Endothelial cell of umbilical vein (primary cell): Measurements from ENCODE around the gene PHF23. TPM values are rescaled to one million over a fixed set of nuclear protein-coding genes. Genes with fewer than 3 reads are reported as not detected.

Experiments
- microRNA counts: library from miRNA; unstranded; fragments of <30 nt; microRNA quantifications from one replicate; lab custom pipeline; 2016
- microRNA-seq: library from miRNA; unstranded; fragments of <30 nt; microRNA quantifications from one replicate; pipeline ENCODE4 v1.2.0, GENCODE V29; 2021; ENCODE audit warnings: borderline number of aligned reads, borderline replicate concordance
- polyA plus RNA-seq, 4 experiments: library from polyadenylated mRNA; depleted of rRNA in 3 of 4; stranded (reverse) in 3 of 4; unstranded in 1 of 4; fragments of >200 nt; gene quantifications; 2 replicates each; pipeline versions ENCODE4 v1.2.1 to v1.2.3, GENCODE V29; 2011 to 2012; ENCODE audit warnings: missing spikeins in 1 of 4
- small RNA-seq: library from RNA; depleted of rRNA; stranded (forward); fragments of <200 nt; gene quantifications from one replicate; pipeline ENCODE3, GENCODE V24; 2012; ENCODE audit warnings: low replicate concordance, low read depth; ENCODE audit not compliant: insufficient read depth, insufficient read length
- total RNA-seq: library from RNA; stranded (reverse); gene quantifications from 2 replicates; pipeline ENCODE4 v1.2.3, GENCODE V29; 2021

Gene PHF23
- total and polyA plus RNA-seq, 2 donors (not counting 3 experiments of a cell fraction or from before 2014, with no cell fraction given) = 35.6 to 54.7 TPM

MicroRNA genes within 50 kb of the gene (microRNA counts, 767-probe panel; counts per million panel counts)
- microRNA hsa-miR-324-3p (lab: Ali Mortazavi, UCI) (723 counts per million, percentile 96 among the panel's probes with 10 or more counts), microRNA hsa-miR-324-5p (lab: Ali Mortazavi, UCI) (723 counts per million, percentile 96 among the panel's probes with 10 or more counts)

Small RNA genes within 50 kb of the gene (microRNA-seq; reads per million reads assigned to microRNA genes)
- gene MIR324 = 1,403 reads per million, percentile 85 among the genes with 10 or more reads in this experiment

Small RNA genes within 50 kb of the gene (small RNA-seq; reads per million reads assigned to genes)
- gene AC120057.4 (not detected), gene MIR324 (26.7 reads per million, percentile 84 among the genes with 10 or more reads in this experiment), gene RF00019 (not detected)

Other genes with a start within 250 kb of the PHF23 start
Only the 30 nearest of the 36 such genes appear.
- gene SLC16A13, start 203.4 kb downstream of the PHF23 start, total RNA-seq = 18.6 and 24.7 TPM in 2 replicates
- gene SLC16A13, start 203.4 kb downstream of the PHF23 start, polyA plus RNA-seq = 16.8 and 18.4 TPM in 2 replicates
- gene SLC16A11, start 195.4 kb downstream of the PHF23 start, total RNA-seq = 0.53 and 0.95 TPM in 2 replicates
- 1.1 and 1.4 TPM in 2 replicates for gene SLC16A11, start 195.4 kb downstream of the PHF23 start, polyA plus RNA-seq
- gene CLEC10A, start 159.2 kb downstream of the PHF23 start, total RNA-seq = not detected in 2 replicates
- 0.14 and 0.18 TPM in 2 replicates for gene CLEC10A, start 159.2 kb downstream of the PHF23 start, polyA plus RNA-seq
- gene ASGR2, start 124.6 kb downstream of the PHF23 start, total RNA-seq = not detected in 2 replicates
- gene ASGR2, start 124.6 kb downstream of the PHF23 start, polyA plus RNA-seq = not detected in 2 replicates
- gene ASGR1, start 60.1 kb downstream of the PHF23 start, total RNA-seq = 10.2 and 14.0 TPM in 2 replicates
- gene ASGR1, start 60.1 kb downstream of the PHF23 start, polyA plus RNA-seq = 12.5 and 13.7 TPM in 2 replicates
- gene DLG4, start 19.6 kb downstream of the PHF23 start, total RNA-seq = 26.6 and 34.6 TPM in 2 replicates
- 14.0 and 14.9 TPM in 2 replicates for gene DLG4, start 19.6 kb downstream of the PHF23 start, polyA plus RNA-seq
- 300 and 308 TPM in 2 replicates for gene ACADVL, start 19.5 kb downstream of the PHF23 start, total RNA-seq
- 376 and 423 TPM in 2 replicates for gene ACADVL, start 19.5 kb downstream of the PHF23 start, polyA plus RNA-seq
- 52.1 and 55.9 TPM in 2 replicates for gene DVL2, start 4.9 kb downstream of the PHF23 start, total RNA-seq
- gene DVL2, start 4.9 kb downstream of the PHF23 start, polyA plus RNA-seq = 15.8 and 17.2 TPM in 2 replicates
- gene GABARAP, start 3.0 kb upstream of the PHF23 start, total RNA-seq = 401 and 403 TPM in 2 replicates
- 882 and 1,043 TPM in 2 replicates for gene GABARAP, start 3.0 kb upstream of the PHF23 start, polyA plus RNA-seq
- gene CTDNEP1, start 12.3 kb upstream of the PHF23 start, total RNA-seq = 143 and 145 TPM in 2 replicates
- gene CTDNEP1, start 12.3 kb upstream of the PHF23 start, polyA plus RNA-seq = 130 and 137 TPM in 2 replicates
- gene ELP5, start 12.8 kb upstream of the PHF23 start, total RNA-seq = 41.6 and 44.4 TPM in 2 replicates
- 53.3 and 54.7 TPM in 2 replicates for gene ELP5, start 12.8 kb upstream of the PHF23 start, polyA plus RNA-seq
- gene CLDN7, start 23.0 kb upstream of the PHF23 start, total RNA-seq = 25.4 and 27.9 TPM in 2 replicates
- 24.9 and 25.7 TPM in 2 replicates for gene CLDN7, start 23.0 kb upstream of the PHF23 start, polyA plus RNA-seq
- 0.23 TPM in 1 of 2 replicates, not detected in the other for gene SLC2A4, start 42.3 kb upstream of the PHF23 start, total RNA-seq
- gene SLC2A4, start 42.3 kb upstream of the PHF23 start, polyA plus RNA-seq = 0.12 and 0.18 TPM in 2 replicates
- gene YBX2, start 55.2 kb upstream of the PHF23 start, total RNA-seq = 0.31 TPM in 1 of 2 replicates, not detected in the other
- 0.15 and 0.18 TPM in 2 replicates for gene YBX2, start 55.2 kb upstream of the PHF23 start, polyA plus RNA-seq
- gene EIF5A, start 68.2 kb upstream of the PHF23 start, total RNA-seq = 847 and 859 TPM in 2 replicates
- gene EIF5A, start 68.2 kb upstream of the PHF23 start, polyA plus RNA-seq = 650 and 689 TPM in 2 replicates
- 51.6 and 61.3 TPM in 2 replicates for gene GPS2, start 75.9 kb upstream of the PHF23 start, total RNA-seq
- 132 and 169 TPM in 2 replicates for gene GPS2, start 75.9 kb upstream of the PHF23 start, polyA plus RNA-seq
- gene NEURL4, start 89.9 kb upstream of the PHF23 start, total RNA-seq = 34.2 and 44.9 TPM in 2 replicates
- 24.3 and 32.0 TPM in 2 replicates for gene NEURL4, start 89.9 kb upstream of the PHF23 start, polyA plus RNA-seq
- gene ACAP1, start 97.1 kb upstream of the PHF23 start, total RNA-seq = not detected in 2 replicates
- gene ACAP1, start 97.1 kb upstream of the PHF23 start, polyA plus RNA-seq = 0.46 TPM in 1 of 2 replicates, not detected in the other
- 3.5 and 3.8 TPM in 2 replicates for gene KCTD11, start 112.7 kb upstream of the PHF23 start, total RNA-seq
- gene KCTD11, start 112.7 kb upstream of the PHF23 start, polyA plus RNA-seq = 6.5 and 6.7 TPM in 2 replicates
- gene TMEM95, start 115.7 kb upstream of the PHF23 start, total RNA-seq = not detected in 2 replicates
- gene TMEM95, start 115.7 kb upstream of the PHF23 start, polyA plus RNA-seq = not detected in 2 replicates
- 0.58 and 0.67 TPM in 2 replicates for gene TNK1, start 141.6 kb upstream of the PHF23 start, total RNA-seq
- gene TNK1, start 141.6 kb upstream of the PHF23 start, polyA plus RNA-seq = 0.14 and 0.22 TPM in 2 replicates
- gene PLSCR3, start 155.1 kb upstream of the PHF23 start, total RNA-seq = 54.5 and 59.9 TPM in 2 replicates
- 94.8 and 111 TPM in 2 replicates for gene PLSCR3, start 155.1 kb upstream of the PHF23 start, polyA plus RNA-seq
- 57.3 and 67.4 TPM in 2 replicates for gene TMEM256, start 164.6 kb upstream of the PHF23 start, total RNA-seq
- gene TMEM256, start 164.6 kb upstream of the PHF23 start, polyA plus RNA-seq = 148 and 218 TPM in 2 replicates
- 25.9 and 29.2 TPM in 2 replicates for gene NLGN2, start 168.4 kb upstream of the PHF23 start, total RNA-seq
- gene NLGN2, start 168.4 kb upstream of the PHF23 start, polyA plus RNA-seq = 15.4 and 15.5 TPM in 2 replicates
- gene SPEM1, start 180.9 kb upstream of the PHF23 start, total RNA-seq = not detected in 2 replicates
- gene SPEM1, start 180.9 kb upstream of the PHF23 start, polyA plus RNA-seq = not detected in 2 replicates
- not detected in 2 replicates for gene SPEM2, start 186.2 kb upstream of the PHF23 start, total RNA-seq
- gene SPEM2, start 186.2 kb upstream of the PHF23 start, polyA plus RNA-seq = not detected in 2 replicates
- not detected in 2 replicates for gene SPEM3, start 189.4 kb upstream of the PHF23 start, total RNA-seq
- gene SPEM3, start 189.4 kb upstream of the PHF23 start, polyA plus RNA-seq = not detected in 2 replicates
- gene TMEM102, start 196.0 kb upstream of the PHF23 start, total RNA-seq = 6.1 and 6.5 TPM in 2 replicates
- gene TMEM102, start 196.0 kb upstream of the PHF23 start, polyA plus RNA-seq = 5.8 and 8.4 TPM in 2 replicates
- 1.8 TPM in 1 of 2 replicates, not detected in the other for gene FGF11, start 200.1 kb upstream of the PHF23 start, total RNA-seq
- gene FGF11, start 200.1 kb upstream of the PHF23 start, polyA plus RNA-seq = 0.70 and 0.92 TPM in 2 replicates
- gene CHRNB1, start 205.6 kb upstream of the PHF23 start, total RNA-seq = 5.4 and 5.6 TPM in 2 replicates
- gene CHRNB1, start 205.6 kb upstream of the PHF23 start, polyA plus RNA-seq = 9.3 and 9.6 TPM in 2 replicates